Renal pelvis (tissue), 4 donors: ENCODE results near the gene DDAH1. TPM values are rescaled to one million over a fixed set of nuclear protein-coding genes. Genes with fewer than 3 reads are reported as not detected.

Experiments used
- DNase-seq: peaks from one replicate; pipeline ENCODE4 v3.0.0-alpha.2; 2013
- polyA plus RNA-seq, 3 donors: library from polyadenylated mRNA; unstranded; fragments of 120-200 nt; gene quantifications; one replicate each; pipeline ENCODE4 v1.2.1, GENCODE V29; 2013; ENCODE audit not compliant: insufficient read length in 3 of 3

Gene DDAH1
- polyA plus RNA-seq, 3 donors: 107 to 120 (median 116) TPM

DNA sequence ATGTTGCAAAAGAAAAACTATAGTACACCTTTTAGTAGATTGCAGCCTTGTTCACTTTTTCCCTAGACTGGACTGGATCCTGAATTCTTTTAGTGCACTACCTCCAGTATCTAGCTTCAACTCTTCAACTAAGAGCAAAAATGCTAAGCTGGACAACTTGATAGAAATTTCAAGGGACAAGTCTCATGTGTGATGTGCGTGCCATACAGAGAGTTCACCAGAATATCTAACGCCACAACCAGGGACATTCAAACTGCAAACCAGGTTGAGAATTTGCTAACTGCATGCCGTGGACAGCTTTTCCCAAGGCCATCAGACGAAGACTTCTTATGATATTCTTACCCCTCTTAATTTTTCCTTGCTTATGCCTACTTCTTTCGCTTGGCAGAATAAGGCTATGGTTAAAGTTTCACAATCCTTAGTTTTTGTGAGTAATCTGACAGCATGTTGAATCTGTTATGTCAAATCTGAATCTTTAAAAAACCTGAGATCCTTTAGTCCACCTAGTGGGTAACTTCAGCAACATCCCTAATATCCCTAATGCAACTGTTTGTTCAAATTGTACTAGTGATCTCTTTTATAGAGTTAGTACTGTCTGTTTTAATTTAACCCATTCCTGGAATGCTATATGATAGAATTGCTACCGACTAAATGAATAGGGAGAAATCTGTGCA is 66.4 kb downstream of the DDAH1 start:
- DNase-seq: no peak

DNA sequence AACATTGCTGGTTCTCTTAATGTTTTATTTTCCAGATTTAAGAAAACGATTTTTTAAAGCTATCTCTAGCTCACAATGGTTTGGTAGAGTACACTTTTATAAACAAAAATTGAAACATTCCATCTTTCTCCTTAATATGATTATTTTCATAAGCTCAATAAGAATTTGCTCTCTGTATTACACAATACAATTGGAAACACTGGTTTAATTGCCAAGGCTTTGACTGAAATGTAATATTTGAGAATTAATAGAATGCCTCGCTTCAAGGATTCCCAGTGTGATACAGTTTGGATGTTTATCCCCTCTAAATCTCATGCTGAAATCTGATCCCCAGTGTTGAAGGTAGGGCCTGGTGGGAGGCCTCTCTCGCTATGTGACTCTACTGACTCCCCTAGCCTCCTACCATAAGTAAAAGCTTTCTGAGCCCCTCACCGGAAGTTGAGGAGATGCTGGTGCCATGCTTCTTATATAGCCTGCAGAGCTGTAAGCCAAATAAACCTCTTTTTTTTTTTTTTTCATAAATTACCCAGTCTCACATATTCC is 67.4 kb downstream of the DDAH1 start:
- DNase-seq: no peak

DNA sequence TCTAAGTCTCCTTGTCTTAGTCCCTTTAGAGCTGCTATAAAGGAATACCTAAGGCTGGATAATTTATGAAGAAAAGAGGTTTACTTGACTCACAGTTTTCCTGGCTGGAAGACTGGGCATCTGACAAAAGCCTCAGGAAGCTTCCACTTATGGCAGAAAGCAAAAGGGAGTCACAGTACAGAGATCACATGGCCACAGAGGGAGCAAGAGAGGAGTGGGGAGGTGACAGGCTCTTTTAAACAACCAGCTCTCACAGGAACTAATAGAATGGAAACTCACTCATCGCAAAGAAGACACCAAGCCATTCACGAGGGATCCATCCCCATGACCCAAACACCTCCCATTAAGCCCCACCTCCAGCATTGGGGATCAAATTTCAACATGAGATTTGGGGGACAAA is 68.8 kb downstream of the DDAH1 start:
- no peak for DNase-seq

DNA sequence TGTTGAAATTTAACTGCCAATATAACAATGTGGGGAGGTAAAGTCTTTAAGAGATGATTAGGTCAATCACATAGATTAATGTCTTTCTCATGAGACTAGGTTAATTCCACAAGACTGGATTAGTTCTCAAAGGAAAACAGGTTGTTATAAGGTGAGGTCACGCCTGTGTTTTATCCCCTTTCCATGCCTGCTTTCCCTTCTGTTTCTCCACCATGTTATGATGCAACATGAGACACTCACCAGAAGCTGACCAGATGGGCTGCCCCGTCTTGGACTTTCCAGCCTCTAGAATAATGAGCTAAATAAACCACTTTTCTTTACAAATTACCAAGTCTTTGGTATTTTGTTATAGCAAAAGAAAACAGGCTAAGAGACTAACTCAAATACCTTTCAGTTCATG is 70.8 kb downstream of the DDAH1 start:
- DNase-seq: no peak

DNA sequence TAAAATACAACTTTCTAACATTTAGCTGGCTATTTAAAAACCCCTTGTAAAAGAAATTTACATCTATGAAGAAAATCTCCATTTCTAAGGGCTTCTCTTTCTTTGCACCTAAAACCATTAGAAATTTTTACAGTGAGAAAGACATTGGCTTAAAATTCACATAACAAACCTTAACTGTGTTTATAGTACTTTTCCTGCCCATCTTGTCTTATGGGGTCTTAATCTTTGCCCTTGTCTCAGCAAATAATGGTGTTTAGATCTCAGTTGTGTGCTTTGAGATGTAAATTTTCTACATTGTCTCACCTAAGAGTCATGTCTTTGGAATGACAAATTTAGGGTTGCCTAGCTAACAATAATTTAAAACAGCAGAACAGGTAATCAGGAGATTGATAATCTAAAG is 71.5 kb downstream of the DDAH1 start:
- no peak for DNase-seq

DNA sequence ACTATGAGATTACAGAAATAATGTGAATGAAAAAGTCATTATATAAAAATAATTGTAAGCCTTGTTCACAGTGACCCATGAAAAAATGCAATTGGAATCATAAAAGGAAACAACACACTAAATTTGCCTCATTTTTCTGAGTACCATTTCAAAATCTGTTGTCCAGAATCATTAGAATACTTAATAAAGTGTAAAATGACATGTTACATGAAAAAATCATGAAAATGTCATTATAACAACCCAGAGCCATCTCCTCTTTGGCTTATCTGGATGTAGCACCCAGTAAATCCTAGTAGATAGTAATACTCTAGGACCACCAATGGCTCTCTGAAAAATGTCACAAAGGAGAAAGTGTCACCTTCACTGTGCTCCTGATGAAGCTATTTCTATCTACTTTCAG is 76.5 kb downstream of the DDAH1 start:
- no peak for DNase-seq

DNA sequence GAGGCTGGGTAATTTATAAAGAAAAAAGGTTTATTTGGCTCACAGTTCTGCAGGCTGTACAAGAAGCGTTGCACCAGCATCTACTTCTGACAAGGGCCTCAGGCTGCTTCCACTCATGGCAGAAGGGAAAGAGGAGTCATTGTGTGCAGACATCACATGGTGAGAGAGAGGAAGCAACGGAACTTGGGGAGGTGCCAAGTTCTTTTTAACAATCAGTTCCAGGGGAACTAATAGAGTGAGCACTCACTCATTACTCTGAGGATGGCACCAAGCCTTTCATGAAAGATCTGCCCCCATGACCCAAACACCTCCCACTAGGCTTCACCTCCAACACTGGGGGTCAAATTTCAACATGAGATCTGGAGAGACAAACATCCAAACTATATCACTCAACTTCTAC is 77.2 kb downstream of the DDAH1 start:
- no peak for DNase-seq

DNA sequence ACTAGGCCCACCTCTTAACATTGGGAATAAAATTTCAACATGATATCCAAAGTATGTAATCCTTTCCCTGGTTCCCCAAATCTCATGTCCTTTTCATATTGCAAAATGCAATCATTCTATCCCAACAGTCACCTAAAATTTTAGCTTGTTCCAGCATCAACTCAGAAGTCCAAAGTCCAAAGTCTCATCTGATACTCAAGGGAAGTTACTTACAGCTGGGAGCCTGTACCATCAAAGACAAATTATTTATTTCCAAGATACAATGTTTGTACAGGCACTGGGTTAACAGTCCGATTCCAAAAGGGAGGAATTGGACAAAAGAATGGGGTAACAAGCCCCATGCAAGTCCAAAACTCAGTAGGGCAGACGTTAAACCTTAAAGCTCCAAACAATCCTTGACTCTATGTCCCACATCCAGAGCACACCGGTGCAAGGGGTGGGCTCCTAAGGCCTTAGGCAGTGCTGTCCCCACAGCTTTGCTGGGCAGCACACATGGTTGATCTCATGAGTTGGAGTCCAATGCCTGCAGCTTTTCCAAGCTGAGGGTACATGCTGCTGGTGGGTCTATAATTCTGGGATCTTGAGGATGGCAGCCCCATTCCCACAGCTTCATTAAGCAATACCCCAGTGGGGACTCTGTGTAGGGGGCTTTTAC is 78.8 kb downstream of the DDAH1 start:
- DNase-seq: no peak

DNA sequence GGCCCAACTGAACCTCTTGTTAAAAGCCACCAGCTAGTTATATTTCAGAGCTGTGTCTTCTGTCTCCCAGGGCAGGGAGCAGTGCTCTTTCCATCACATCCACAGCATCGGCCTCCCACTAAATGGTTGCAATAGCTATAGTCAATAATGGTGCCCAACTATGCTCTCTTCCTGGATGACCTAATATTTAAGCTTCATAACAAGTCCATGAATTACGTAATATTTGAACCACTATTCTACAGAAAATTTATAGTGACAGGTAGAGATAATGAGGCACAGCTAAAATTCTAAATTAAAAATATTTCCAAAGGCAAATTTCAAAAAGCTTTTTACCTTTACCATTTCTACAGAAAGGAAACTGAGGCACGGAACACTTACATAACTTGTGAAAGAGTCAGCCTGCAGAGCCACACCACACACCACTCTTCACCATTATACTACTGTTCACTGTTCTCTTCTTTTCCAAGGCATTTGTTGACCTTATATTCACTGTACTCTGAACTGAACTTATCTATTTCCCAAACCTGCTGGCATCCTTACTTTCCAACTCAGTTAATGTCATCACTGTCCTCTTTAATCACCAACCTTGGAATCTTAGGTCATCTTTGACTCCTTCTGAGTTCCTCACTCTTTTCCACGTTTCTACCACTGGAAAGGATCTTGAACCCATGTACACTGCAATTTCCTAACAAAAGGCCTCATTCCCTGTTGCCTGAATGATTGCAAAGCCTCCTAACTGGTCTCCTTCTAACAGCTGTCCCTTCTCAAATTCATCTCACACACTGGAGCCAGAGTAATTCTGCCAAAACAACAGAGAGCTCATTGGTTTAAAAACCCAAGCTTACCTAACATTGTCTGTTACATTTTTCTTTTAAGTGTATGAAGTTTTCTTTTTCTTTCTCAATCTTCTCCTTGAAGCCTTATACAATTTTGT is 85.5 kb downstream of the DDAH1 start:
- no peak for DNase-seq

DNA sequence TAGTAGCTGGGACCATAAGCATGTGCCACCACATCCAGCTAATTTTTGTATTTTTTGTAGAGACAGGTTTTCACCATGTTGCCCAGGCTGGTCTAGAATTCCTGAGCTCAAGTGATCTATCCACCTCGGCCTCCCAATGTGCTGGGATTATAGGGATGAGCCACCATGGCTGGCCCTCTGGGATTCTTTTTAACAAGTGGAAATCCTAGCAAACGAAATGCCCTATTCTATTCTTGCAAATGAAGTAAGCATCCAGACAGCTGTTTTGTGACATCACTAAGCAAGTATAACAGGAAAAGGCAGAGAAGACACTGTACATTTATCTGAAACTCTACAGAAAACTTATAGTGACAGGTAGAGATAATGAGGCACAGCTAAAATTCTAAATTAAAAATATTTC is 86.4 kb downstream of the DDAH1 start:
- DNase-seq: no peak

DNA sequence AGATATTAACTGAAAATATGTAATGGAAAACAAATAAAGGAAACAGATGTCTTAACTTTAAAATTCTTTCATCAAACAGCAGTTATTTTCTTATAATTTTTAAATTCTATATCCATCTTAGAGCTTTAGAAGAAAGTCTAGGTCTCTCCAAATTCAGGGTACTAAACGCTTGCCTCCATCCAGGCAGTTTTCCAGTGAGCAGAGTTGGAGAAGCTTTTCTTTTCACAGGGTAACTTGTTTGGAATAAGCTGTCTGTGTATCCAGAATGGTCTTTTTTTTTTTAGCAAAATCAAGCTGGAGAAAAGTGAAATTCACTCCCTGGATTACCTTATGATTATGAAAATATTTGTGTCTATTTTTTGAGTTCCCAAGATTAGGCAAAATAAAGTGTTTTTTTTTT is 88.6 kb downstream of the DDAH1 start:
- no peak for DNase-seq

DNA sequence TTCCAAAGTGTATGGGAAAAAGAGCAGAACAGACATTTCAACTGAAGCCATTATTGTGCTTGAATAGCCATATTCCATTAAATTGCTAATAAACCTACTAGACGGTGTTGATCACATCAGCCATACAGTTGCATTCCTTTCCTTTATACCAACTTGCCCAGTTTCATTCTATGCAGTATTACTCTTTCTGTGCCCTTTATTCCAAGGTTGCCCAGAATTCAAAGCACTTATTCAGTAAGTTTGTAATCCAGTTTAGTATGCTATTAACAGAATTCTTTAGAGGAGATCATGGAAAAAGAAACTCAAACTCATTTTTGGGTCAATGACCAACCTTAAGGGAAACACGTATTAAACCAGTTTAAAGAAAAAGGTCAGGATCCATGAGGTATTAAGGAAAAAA is 89.5 kb downstream of the DDAH1 start:
- no peak for DNase-seq

DNA sequence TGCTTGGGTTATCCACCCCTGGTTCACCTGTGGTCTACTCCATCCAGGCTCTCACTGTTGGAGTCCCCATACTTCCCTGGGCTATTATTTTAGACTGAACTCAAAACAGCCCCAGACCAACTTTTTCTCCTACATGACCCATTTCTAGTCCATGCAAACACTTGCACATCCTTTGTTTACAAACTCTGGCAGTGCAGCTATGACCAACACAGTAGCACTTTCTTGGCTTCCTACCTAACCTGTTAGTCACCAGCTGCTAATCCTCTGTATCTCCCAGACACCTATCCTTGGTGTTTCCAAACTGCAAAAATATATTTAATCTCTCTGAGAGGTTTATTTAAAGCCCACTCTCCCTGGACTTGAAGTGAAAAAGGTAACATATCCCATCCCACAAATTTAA is 90.8 kb downstream of the DDAH1 start:
- DNase-seq: no peak

DNA sequence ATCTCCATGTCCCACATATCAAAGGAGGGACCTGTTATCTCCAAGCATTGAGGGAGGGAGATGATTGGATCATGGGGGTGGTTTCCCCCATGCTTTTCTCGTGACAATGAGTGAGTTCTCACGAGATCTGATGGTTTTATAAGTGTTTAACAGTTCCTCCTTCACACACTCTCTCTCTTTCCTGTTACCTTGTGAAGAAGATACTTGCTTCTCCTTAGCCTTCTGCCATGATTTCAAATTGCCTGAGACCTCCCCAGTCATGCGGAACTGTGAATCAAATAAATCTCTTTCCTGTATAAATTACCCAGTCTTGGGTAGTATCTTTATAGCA is 91.6 kb downstream of the DDAH1 start:
- DNase-seq: no peak

DNA sequence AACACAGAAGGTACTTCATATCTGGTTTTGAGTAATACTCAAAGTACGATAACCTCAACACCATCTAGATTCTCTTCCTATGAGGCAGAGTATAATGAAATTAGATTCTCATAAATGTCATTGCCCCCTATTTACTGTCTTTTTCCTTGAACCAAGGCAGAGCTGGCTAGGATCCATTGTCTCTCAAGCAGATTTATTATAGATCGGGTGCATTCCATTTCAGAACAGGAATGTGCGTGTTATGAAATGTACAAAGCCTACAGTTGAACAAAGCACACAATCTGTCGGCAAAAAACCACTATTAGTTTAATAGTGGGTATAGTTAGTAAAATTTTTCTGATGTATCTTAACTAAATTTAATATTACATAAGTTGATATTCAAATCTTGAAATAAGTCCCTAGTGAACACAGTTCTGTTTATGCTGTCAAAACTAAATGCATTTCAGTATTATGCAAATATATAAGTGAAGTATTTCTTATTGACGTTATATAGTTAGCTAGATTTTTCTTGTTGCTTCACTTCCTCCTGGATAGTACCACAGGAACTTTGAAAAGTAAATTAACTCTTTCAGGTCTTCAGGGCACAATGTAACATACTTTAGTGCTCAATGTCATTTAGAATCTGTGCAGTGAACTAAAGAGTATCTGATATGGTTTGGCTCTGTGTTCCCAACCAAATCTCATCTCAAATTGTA is 92.1 kb downstream of the DDAH1 start:
- no peak for DNase-seq

DNA sequence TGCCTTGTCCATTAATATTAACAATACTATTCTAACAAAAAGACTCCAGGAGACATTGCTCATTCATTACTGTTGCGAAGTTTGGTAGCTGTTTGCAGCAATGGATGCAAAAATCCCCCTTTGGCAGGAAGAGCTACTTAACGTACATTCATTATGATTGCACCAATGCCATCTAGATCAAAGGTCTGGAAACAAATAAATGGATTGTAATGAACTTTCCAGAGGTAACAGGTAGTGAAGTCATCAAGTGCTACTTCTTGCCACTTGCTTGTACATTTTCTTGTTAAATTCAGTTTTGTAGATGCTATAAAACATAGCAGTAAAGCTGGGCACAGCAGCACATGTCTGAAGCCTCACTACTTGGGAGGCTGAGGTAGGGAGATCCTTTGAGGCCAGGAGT is 93.9 kb downstream of the DDAH1 start:
- DNase-seq: no peak

DNA sequence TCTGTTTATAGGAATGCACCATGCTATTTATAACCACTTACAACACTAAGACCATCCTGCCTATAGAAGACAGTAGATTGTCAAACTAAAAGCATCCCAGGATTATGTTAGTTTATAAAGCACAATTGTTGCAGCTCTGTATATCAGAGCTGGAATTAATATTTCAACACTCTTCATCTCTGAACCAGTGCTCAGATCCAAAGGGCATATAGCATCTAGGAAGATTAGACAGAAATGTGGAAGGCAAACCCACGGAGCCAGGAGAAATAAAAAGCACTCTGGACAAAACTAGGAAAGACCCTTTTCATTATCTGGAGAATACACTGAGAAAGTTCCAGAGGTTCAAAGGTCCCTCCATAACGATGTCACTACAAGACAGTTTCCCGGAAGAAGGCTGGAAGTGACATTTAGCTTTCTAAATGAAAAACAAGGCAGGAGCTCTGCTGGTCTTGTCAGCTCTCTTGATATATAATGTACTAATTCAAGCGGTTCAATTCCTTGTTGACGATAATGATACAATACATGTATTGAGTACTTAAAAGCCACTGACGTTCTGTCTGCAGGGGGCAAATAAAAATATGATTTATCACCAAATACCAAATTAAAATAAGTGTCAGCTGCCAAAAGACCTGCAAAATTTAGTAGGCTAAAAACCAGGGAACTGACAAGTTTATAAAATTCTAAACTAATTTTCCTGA is 96.7 kb downstream of the DDAH1 start:
- DNase-seq: no peak

DNA sequence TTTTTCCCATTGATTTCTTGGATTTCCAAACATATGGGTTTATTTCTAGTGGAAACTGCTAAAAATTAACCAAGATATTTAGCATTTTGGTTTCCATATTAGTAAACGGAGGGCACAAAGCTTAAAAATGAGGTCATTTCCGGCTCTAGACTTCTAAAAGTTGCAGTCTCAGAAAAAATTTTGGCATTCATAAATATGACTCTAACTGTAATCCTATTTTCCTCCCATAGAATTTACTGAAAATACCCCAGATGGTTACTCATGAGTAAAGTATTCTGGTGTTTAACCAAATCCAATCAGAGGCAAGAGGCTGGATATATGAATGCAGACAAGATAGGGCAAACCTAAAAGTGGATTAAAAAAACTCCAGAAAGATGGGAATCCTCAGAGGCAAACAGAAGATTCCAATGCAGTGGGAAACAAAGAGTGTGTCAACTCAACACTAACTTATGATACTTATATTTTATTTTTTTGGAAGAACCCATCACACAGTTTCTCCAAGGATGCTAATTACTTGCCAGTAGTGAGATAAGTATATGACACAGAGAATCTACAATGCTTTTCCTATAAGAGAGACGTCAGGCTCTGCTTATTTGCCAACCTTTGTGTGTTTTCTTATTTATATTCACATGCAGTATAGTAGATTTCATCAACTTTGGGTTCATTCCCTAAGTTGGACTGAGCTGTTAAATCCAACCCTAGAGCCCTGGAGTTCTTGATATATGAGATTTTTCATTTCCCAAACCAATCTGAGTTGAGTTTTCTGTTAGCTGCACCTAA is 98.4 kb downstream of the DDAH1 start:
- DNase-seq: no peak

DNA sequence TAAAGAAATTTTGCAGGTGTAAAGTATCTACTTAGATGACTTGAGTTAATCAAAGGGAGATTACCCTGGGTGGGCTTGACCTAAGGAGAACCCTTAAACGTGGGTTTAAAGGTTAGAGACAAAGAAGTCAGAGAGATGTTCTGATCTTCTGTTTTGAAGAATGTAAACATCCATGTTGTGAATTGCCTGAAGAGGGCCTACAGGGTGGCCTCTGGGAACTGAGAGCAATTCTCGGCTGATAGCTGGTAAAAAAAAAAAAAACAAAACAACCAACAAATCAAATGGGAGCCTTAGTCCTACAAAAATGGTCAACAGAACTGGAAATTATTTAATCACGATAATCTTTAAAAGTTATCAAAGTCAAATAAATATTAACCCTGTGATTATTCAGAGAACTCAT is 99.1 kb downstream of the DDAH1 start:
- DNase-seq: no peak

DNA sequence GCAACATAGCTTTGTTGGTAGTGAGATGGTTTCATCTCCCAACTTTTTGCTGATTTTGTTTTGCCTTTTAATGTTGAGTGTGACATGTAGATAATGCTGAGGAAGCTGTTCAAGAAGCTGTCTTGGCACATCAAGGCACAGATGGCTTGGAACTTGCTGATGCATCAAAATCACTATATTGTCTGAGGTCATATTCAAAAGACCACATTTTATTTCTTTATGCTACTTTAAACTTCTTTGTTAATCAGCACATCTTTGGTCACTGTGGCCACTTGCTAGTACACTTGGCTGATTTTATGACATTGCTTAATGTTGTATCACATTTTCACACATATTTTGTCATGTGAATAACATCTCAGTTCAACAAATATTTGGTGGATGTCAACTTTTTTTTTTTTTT is 101.4 kb downstream of the DDAH1 start:
- DNase-seq: no peak

DNA sequence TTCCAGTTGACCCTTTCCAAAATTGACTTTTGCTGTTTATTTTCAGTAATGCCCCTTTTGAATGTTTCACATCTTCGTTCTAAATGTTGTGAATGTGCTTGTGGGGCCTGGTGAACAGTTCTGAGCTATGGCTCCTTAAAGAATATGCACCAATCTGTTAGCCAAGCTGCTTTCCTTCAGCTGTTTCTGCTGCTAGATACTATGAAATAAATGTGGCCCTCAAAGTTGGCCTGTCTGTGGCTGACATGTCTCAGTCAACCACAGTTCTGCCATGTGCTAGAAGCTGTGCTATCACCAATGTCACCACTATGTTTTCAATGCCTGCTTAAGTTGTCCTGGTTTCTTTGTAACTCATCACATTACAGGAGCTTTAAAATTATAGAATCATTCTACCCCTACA is 101.9 kb downstream of the DDAH1 start:
- no peak for DNase-seq
